Measurements from ENCODE around the gene GJD3.

DNA sequence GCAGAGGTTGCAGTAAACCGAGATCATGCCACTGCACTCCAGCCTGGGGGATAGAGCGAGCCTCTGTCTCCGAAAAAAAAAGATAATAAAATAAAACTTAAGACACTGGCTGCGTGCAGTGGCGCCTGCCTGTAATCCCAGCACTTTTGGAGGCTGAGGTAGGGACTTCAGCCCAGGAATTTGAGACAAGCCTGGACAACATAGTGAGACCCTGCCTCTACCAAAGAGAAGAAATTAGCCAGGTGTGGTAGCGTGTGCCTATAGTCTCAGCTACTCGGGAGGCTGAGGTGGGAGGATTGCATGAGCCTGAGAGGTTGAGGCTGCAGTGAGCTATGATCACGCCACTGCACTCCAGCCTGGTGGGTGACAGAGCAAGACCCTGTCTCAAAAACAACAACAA lies 28.9 kb downstream of the GJD3 start:
- TF ChIP-seq, protein P1, sequence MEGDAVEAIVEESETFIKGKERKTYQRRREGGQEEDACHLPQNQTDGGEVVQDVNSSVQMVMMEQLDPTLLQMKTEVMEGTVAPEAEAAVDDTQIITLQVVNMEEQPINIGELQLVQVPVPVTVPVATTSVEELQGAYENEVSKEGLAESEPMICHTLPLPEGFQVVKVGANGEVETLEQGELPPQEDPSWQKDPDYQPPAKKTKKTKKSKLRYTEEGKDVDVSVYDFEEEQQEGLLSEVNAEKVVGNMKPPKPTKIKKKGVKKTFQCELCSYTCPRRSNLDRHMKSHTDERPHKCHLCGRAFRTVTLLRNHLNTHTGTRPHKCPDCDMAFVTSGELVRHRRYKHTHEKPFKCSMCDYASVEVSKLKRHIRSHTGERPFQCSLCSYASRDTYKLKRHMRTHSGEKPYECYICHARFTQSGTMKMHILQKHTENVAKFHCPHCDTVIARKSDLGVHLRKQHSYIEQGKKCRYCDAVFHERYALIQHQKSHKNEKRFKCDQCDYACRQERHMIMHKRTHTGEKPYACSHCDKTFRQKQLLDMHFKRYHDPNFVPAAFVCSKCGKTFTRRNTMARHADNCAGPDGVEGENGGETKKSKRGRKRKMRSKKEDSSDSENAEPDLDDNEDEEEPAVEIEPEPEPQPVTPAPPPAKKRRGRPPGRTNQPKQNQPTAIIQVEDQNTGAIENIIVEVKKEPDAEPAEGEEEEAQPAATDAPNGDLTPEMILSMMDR (conservative IDR thresholded peaks at IDR 0.05) = no peak
- TF ChIP-seq ZFX (IDR thresholded peaks at IDR 0.05) = no peak
